ENCODE data around the gene COX4I2. TPM values are rescaled to one million over a fixed set of nuclear protein-coding genes. Genes with fewer than 3 reads are reported as not detected.

Gene COX4I2
- total RNA-seq (10 to 100 TPM; 14.4 to 18.8 TPM), polyA plus RNA-seq (10 to 100 TPM; 21.0 to 51.8 TPM)
- long read RNA-seq, donor 1, transcript COX4I2-201 (5 exons, 693 nt), result major isoform, 9 of 11 reads
- long read RNA-seq, donor 1, partial matches to known transcripts, result 0 of 11 reads
- long read RNA-seq, donor 1, other reads (novel, unspliced or antisense), result 0 of 11 reads
- long read RNA-seq, donor 2, transcript COX4I2-201 (5 exons, 693 nt), result major isoform, 7 of 8 reads
- long read RNA-seq, donor 2, partial matches to known transcripts, result 0 of 8 reads
- long read RNA-seq, donor 2, other reads (novel, unspliced or antisense), result 0 of 8 reads
- long read RNA-seq, donor 3, transcript COX4I2-201 (5 exons, 693 nt), result major isoform, 6 of 8 reads
- long read RNA-seq, donor 3, partial matches to known transcripts, result 0 of 8 reads
- long read RNA-seq, donor 3, other reads (novel, unspliced or antisense), result 0 of 8 reads
- long read RNA-seq, donor 4, partial matches to known transcripts, result 0 of 5 reads
- long read RNA-seq, donor 4, other reads (novel, unspliced or antisense), result 0 of 5 reads
- long read RNA-seq, donor 5, transcript COX4I2-201 (5 exons, 693 nt), result major isoform, 6 of 12 reads
- long read RNA-seq, donor 5, transcript COX4I2-202 (4 exons, 338 nt), result major isoform, 6 of 12 reads
- long read RNA-seq, donor 5, partial matches to known transcripts, result 0 of 12 reads
- long read RNA-seq, donor 5, other reads (novel, unspliced or antisense), result 0 of 12 reads

DNA sequence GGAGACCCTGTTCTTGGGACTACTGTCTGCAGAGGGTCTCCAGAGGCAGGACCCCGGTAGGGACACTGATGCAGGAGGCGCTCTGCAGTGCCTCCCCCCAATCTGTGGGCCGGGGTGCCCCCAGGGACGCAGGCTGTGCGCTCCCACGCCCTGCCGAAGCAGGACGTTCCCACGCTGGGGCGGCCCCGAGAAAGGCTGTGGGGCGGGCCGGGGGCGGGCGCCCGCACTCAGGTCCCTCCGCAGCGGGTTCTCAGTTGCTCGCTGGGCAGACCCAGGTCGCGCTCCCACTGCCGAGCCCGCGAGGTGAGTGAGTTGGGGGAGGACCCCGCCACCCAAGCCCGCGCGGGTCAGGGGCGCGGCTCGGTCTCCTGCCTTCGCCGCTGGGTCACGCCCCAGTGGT is at the start of gene COX4I2:
Gene COX4I2, plus strand, starts transcription at position 253 of the 400 bp plus-strand sequence. CDS start 1,106 bp downstream, outside the sequence.
- WGBS, 2 donors, result 57 to 71% methylated on average over 33 to 34 of the region's 34 CpGs
- no peaks in the 10 kb centered on the region for H3K9me3 ChIP-seq (ENCODE audit: control insufficient read depth in 4 of 4, insufficient read depth in 3 of 4, low read length in 3 of 4)
- no peaks in the 10 kb centered on the region for H3K36me3 ChIP-seq (ENCODE audit: control insufficient read depth in 4 of 4, insufficient read depth in 4 of 4, low read length in 4 of 4)
- DNase-seq (peak in 1 of 3 donors; percentile 46), ATAC-seq (ENCODE audit: insufficient read depth, low FRiP score) (no peak)
- TF ChIP-seq, protein P1, sequence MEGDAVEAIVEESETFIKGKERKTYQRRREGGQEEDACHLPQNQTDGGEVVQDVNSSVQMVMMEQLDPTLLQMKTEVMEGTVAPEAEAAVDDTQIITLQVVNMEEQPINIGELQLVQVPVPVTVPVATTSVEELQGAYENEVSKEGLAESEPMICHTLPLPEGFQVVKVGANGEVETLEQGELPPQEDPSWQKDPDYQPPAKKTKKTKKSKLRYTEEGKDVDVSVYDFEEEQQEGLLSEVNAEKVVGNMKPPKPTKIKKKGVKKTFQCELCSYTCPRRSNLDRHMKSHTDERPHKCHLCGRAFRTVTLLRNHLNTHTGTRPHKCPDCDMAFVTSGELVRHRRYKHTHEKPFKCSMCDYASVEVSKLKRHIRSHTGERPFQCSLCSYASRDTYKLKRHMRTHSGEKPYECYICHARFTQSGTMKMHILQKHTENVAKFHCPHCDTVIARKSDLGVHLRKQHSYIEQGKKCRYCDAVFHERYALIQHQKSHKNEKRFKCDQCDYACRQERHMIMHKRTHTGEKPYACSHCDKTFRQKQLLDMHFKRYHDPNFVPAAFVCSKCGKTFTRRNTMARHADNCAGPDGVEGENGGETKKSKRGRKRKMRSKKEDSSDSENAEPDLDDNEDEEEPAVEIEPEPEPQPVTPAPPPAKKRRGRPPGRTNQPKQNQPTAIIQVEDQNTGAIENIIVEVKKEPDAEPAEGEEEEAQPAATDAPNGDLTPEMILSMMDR (IDR thresholded peaks at IDR 0.05; ENCODE audit: control extremely low read depth, extremely low read depth), result no peak
- H3K27ac ChIP-seq (ENCODE audit: low read depth in 1 of 2, low read length in 1 of 2), result peak within 1 kb of the TSS in 1 of 2 donors; percentile 34
- H3K27me3 ChIP-seq (ENCODE audit: control insufficient read depth in 3 of 3, insufficient read depth in 3 of 3, low read length in 2 of 3), result no peaks in the 10 kb centered on the region
- no peak within 1 kb of the TSS for H3K9ac ChIP-seq (ENCODE audit: insufficient read depth in 1 of 2, low read length in 2 of 2)
- no peak within 1 kb of the TSS for H3K4me3 ChIP-seq
- H3K4me1 ChIP-seq (ENCODE audit: control insufficient read depth in 5 of 5, insufficient read depth in 5 of 5, low read length in 5 of 5), result peaks cover 0 to 31% (median 10%) of the 10 kb centered on the region in 5 donors

- Histone ChIP-seq H3K9ac (ENCODE audit: insufficient read depth in 1 of 2, low read length in 2 of 2) (no peak overlapping the region), H3K9me3 (ENCODE audit: control insufficient read depth in 4 of 4, insufficient read depth in 3 of 4, low read length in 3 of 4) (no peaks in the 10 kb centered on the region), H3K27ac (ENCODE audit: low read depth in 1 of 2, low read length in 1 of 2) (peak overlapping the region in 1 of 2 donors; percentile 32), H3K4me1 (ENCODE audit: control insufficient read depth in 5 of 5, insufficient read depth in 5 of 5, low read length in 5 of 5) (peaks cover 0 to 19% (median 8%) of the 10 kb centered on the region in 5 donors), H3K4me3 (no peak overlapping the region), H3K36me3 (ENCODE audit: control insufficient read depth in 4 of 4, insufficient read depth in 4 of 4, low read length in 4 of 4) (no peaks in the 10 kb centered on the region), H3K27me3 (ENCODE audit: control insufficient read depth in 3 of 3, insufficient read depth in 3 of 3, low read length in 2 of 3) (no peaks in the 10 kb centered on the region)
- TF ChIP-seq, protein P1 (IDR thresholded peaks at IDR 0.05; ENCODE audit: control extremely low read depth, extremely low read depth), result no peak
- ATAC-seq (ENCODE audit: insufficient read depth, low FRiP score) (no peak), DNase-seq (no peak)
- 91 to 92% methylated on average over 7 of the region's 7 CpGs for WGBS, 2 donors
Measured at GRCh38 chr20:31590717-31591225, 46.9 kb upstream of the COX4I2 start.

DNA sequence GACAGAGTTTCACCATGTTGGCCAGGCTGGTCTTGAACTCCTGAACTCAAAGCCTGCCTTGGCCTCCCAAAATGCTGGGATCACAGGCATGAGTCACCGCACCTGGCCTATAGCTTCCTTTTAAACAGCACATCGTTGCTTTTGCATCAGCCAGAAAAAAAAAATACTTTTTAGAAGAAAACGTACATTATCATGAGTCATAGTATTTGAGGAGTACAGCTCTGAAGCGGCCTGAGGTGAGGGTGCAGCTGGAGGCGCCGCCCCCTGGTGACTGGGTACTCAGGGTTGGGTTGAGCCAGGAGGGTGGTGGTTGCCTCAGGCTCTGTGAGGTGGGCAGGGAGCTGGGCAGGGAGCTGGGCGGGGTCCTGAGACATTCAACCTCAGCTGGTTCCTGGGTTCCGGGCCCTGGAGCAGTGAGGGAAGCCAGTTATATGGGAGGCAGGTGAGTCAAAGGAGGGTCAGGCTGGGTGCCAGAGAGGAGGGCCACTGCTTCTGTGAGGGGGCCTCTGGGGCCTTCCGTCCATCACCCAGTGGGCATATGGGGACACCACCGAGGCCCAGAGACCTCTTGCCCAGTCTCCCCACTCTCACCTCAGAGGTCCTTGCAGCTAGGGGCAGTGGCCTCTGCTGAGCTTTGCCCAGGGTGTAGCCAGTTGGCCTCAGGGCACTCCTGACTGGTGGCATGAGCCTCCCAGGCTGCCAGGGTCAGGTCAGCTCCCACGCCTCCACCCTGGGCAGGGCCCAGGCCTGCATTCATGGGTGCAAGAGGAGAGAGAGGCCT is 44.3 kb upstream of the COX4I2 start:
- Histone ChIP-seq H3K9me3 (ENCODE audit: control insufficient read depth in 4 of 4, insufficient read depth in 3 of 4, low read length in 3 of 4) (no peaks in the 10 kb centered on the region), H3K4me3 (no peak overlapping the region), H3K27ac (ENCODE audit: low read depth in 1 of 2, low read length in 1 of 2) (peak overlapping the region; percentile 40 to 44), H3K9ac (ENCODE audit: insufficient read depth in 1 of 2, low read length in 2 of 2) (no peak overlapping the region), H3K4me1 (ENCODE audit: control insufficient read depth in 5 of 5, insufficient read depth in 5 of 5, low read length in 5 of 5) (peaks cover 0 to 20% (median 10%) of the 10 kb centered on the region in 5 donors), H3K27me3 (ENCODE audit: control insufficient read depth in 3 of 3, insufficient read depth in 3 of 3, low read length in 2 of 3) (no peaks in the 10 kb centered on the region), H3K36me3 (ENCODE audit: control insufficient read depth in 4 of 4, insufficient read depth in 4 of 4, low read length in 4 of 4) (no peaks in the 10 kb centered on the region)
- DNase-seq (peak in 1 of 3 donors; percentile 15), ATAC-seq (ENCODE audit: insufficient read depth, low FRiP score) (peak; percentile 87)
- TF ChIP-seq, protein P1 (IDR thresholded peaks at IDR 0.05; ENCODE audit: control extremely low read depth, extremely low read depth), result no peak
- 71 to 80% methylated on average over 11 of the region's 11 CpGs for WGBS, 2 donors
